ENCODE measurements around the gene UCKL1.
"Not testable (repeated sequence)": the region's sequence is repeated elsewhere in the genome, so short reads cannot be mapped to it uniquely, and the experiment has no call there.

Gene UCKL1

GRCh38 chr20:63963348-63963741 is 7.1 kb upstream of the UCKL1 start:
- no peak overlapping the region for H3K9ac ChIP-seq (ENCODE audit: low read length)
- H3K4me1 ChIP-seq (ENCODE audit: insufficient read depth, low read length), result peaks cover 4% of the 10 kb centered on the region
- H3K27me3 ChIP-seq (ENCODE audit: control insufficient read depth in 1 of 2, insufficient read depth in 2 of 2, low read length in 2 of 2), result no peaks in the 10 kb centered on the region
- no peak overlapping the region for H3K27ac ChIP-seq (ENCODE audit: low read depth, low read length)
- H3K36me3 ChIP-seq (ENCODE audit: insufficient read depth, low read length), result peaks cover 21% of the 10 kb centered on the region
- H3K9me3 ChIP-seq (ENCODE audit: low read length), result no peaks in the 10 kb centered on the region
- no peak overlapping the region for H3K4me3 ChIP-seq (ENCODE audit: low read depth in 1 of 2, low read length in 2 of 2)

- Histone ChIP-seq H3K36me3 (ENCODE audit: insufficient read depth, low read length) (peaks cover 21% of the 10 kb centered on the region), H3K4me1 (ENCODE audit: insufficient read depth, low read length) (peaks cover 2% of the 10 kb centered on the region), H3K27me3 (ENCODE audit: control insufficient read depth in 1 of 2, insufficient read depth in 2 of 2, low read length in 2 of 2) (no peaks in the 10 kb centered on the region), H3K9ac (ENCODE audit: low read length) (no peak overlapping the region), H3K27ac (ENCODE audit: low read depth, low read length) (no peak overlapping the region), H3K4me3 (ENCODE audit: low read depth in 1 of 2, low read length in 2 of 2) (no peak overlapping the region), H3K9me3 (ENCODE audit: low read length) (no peaks in the 10 kb centered on the region)
These were observed 6.5 kb upstream of the UCKL1 start for GRCh38 chr20:63962426-63963347.

- Histone ChIP-seq H3K9ac (ENCODE audit: low read length) (no peak overlapping the region), H3K4me3 (ENCODE audit: low read depth in 1 of 2, low read length in 2 of 2) (no peak overlapping the region), H3K27me3 (ENCODE audit: control insufficient read depth in 1 of 2, insufficient read depth in 2 of 2, low read length in 2 of 2) (no peaks in the 10 kb centered on the region), H3K27ac (ENCODE audit: low read depth, low read length) (no peak overlapping the region), H3K36me3 (ENCODE audit: insufficient read depth, low read length) (peaks cover 18% of the 10 kb centered on the region), H3K4me1 (ENCODE audit: insufficient read depth, low read length) (peaks cover 8% of the 10 kb centered on the region), H3K9me3 (ENCODE audit: low read length) (no peaks in the 10 kb centered on the region)
These were observed 5.6 kb upstream of the UCKL1 start for GRCh38 chr20:63961664-63962425.

GRCh38 chr20:63960654-63961621 is 4.7 kb upstream of the UCKL1 start:
- H3K4me3 ChIP-seq (ENCODE audit: low read depth in 1 of 2, low read length in 2 of 2); H3K9ac ChIP-seq (ENCODE audit: low read length); H3K36me3 ChIP-seq (ENCODE audit: insufficient read depth, low read length); H3K9me3 ChIP-seq (ENCODE audit: low read length); H3K27ac ChIP-seq (ENCODE audit: low read depth, low read length); H3K4me1 ChIP-seq (ENCODE audit: insufficient read depth, low read length); H3K27me3 ChIP-seq (ENCODE audit: control insufficient read depth in 1 of 2, insufficient read depth in 2 of 2, low read length in 2 of 2): not testable (repeated sequence)

- Histone ChIP-seq H3K9ac (ENCODE audit: low read length) (no peak overlapping the region), H3K27ac (ENCODE audit: low read depth, low read length) (no peak overlapping the region), H3K36me3 (ENCODE audit: insufficient read depth, low read length) (peaks cover 9% of the 10 kb centered on the region), H3K4me1 (ENCODE audit: insufficient read depth, low read length) (peaks cover 16% of the 10 kb centered on the region), H3K27me3 (ENCODE audit: control insufficient read depth in 1 of 2, insufficient read depth in 2 of 2, low read length in 2 of 2) (no peaks in the 10 kb centered on the region), H3K4me3 (ENCODE audit: low read depth in 1 of 2, low read length in 2 of 2) (no peak overlapping the region), H3K9me3 (ENCODE audit: low read length) (no peaks in the 10 kb centered on the region)
These were observed 3.5 kb upstream of the UCKL1 start for GRCh38 chr20:63959699-63960075.

GRCh38 chr20:63958964-63959698 is 2.9 kb upstream of the UCKL1 start:
- Histone ChIP-seq H3K4me3 (ENCODE audit: low read depth in 1 of 2, low read length in 2 of 2) (no peak overlapping the region), H3K9me3 (ENCODE audit: low read length) (no peaks in the 10 kb centered on the region), H3K4me1 (ENCODE audit: insufficient read depth, low read length) (peaks cover 21% of the 10 kb centered on the region), H3K9ac (ENCODE audit: low read length) (no peak overlapping the region), H3K36me3 (ENCODE audit: insufficient read depth, low read length) (peaks cover 9% of the 10 kb centered on the region), H3K27me3 (ENCODE audit: control insufficient read depth in 1 of 2, insufficient read depth in 2 of 2, low read length in 2 of 2) (no peaks in the 10 kb centered on the region), H3K27ac (ENCODE audit: low read depth, low read length) (no peak overlapping the region)

GRCh38 chr20:63958471-63958870 is 2.3 kb upstream of the UCKL1 start:
- no peaks in the 10 kb centered on the region for H3K9me3 ChIP-seq (ENCODE audit: low read length)
- H3K4me3 ChIP-seq (ENCODE audit: low read depth in 1 of 2, low read length in 2 of 2), result no peak overlapping the region
- no peak overlapping the region for H3K9ac ChIP-seq (ENCODE audit: low read length)
- peaks cover 9% of the 10 kb centered on the region for H3K36me3 ChIP-seq (ENCODE audit: insufficient read depth, low read length)
- H3K27ac ChIP-seq (ENCODE audit: low read depth, low read length), result no peak overlapping the region
- H3K27me3 ChIP-seq (ENCODE audit: control insufficient read depth in 1 of 2, insufficient read depth in 2 of 2, low read length in 2 of 2), result no peaks in the 10 kb centered on the region
- peaks cover 28% of the 10 kb centered on the region for H3K4me1 ChIP-seq (ENCODE audit: insufficient read depth, low read length)

GRCh38 chr20:63957690-63958441 is 1.6 kb upstream of the UCKL1 start:
- H3K27ac ChIP-seq (ENCODE audit: low read depth, low read length), result no peak overlapping the region
- H3K9ac ChIP-seq (ENCODE audit: low read length), result no peak overlapping the region
- no peaks in the 10 kb centered on the region for H3K27me3 ChIP-seq (ENCODE audit: control insufficient read depth in 1 of 2, insufficient read depth in 2 of 2, low read length in 2 of 2)
- peaks cover 30% of the 10 kb centered on the region for H3K4me1 ChIP-seq (ENCODE audit: insufficient read depth, low read length)
- H3K9me3 ChIP-seq (ENCODE audit: low read length), result no peaks in the 10 kb centered on the region
- peaks cover 9% of the 10 kb centered on the region for H3K36me3 ChIP-seq (ENCODE audit: insufficient read depth, low read length)
- H3K4me3 ChIP-seq (ENCODE audit: low read depth in 1 of 2, low read length in 2 of 2), result peak overlapping the region in 1 of 2 donors; percentile 41

GRCh38 chr20:63957004-63957689 is 931 bp upstream of the UCKL1 start:
- Histone ChIP-seq H3K4me3 (ENCODE audit: low read depth in 1 of 2, low read length in 2 of 2) (peak overlapping the region; percentile 25 to 41), H3K27me3 (ENCODE audit: control insufficient read depth in 1 of 2, insufficient read depth in 2 of 2, low read length in 2 of 2) (no peaks in the 10 kb centered on the region), H3K9ac (ENCODE audit: low read length) (no peak overlapping the region), H3K4me1 (ENCODE audit: insufficient read depth, low read length) (peaks cover 37% of the 10 kb centered on the region), H3K27ac (ENCODE audit: low read depth, low read length) (peak overlapping the region; percentile 76), H3K9me3 (ENCODE audit: low read length) (no peaks in the 10 kb centered on the region), H3K36me3 (ENCODE audit: insufficient read depth, low read length) (peaks cover 9% of the 10 kb centered on the region)

GRCh38 chr20:63956664-63957003 is 418 bp upstream of the UCKL1 start:
- Histone ChIP-seq H3K9me3 (ENCODE audit: low read length) (no peaks in the 10 kb centered on the region), H3K9ac (ENCODE audit: low read length) (no peak overlapping the region), H3K27me3 (ENCODE audit: control insufficient read depth in 1 of 2, insufficient read depth in 2 of 2, low read length in 2 of 2) (no peaks in the 10 kb centered on the region), H3K4me3 (ENCODE audit: low read depth in 1 of 2, low read length in 2 of 2) (peak overlapping the region; percentile 25 to 41), H3K36me3 (ENCODE audit: insufficient read depth, low read length) (peaks cover 5% of the 10 kb centered on the region), H3K4me1 (ENCODE audit: insufficient read depth, low read length) (peaks cover 43% of the 10 kb centered on the region), H3K27ac (ENCODE audit: low read depth, low read length) (peak overlapping the region; percentile 76)
